GM12801 (cell line): ENCODE measurements around the gene TEDC2.

ENCODE experiments used
- CTCF ChIP-seq: IDR thresholded peaks from one replicate; pipeline ENCODE4 v1.5.1; 2011; ENCODE audit warnings: control low read depth; ENCODE audit not compliant: insufficient read length; ENCODE audit errors: extremely low read depth

Gene TEDC2

DNA sequence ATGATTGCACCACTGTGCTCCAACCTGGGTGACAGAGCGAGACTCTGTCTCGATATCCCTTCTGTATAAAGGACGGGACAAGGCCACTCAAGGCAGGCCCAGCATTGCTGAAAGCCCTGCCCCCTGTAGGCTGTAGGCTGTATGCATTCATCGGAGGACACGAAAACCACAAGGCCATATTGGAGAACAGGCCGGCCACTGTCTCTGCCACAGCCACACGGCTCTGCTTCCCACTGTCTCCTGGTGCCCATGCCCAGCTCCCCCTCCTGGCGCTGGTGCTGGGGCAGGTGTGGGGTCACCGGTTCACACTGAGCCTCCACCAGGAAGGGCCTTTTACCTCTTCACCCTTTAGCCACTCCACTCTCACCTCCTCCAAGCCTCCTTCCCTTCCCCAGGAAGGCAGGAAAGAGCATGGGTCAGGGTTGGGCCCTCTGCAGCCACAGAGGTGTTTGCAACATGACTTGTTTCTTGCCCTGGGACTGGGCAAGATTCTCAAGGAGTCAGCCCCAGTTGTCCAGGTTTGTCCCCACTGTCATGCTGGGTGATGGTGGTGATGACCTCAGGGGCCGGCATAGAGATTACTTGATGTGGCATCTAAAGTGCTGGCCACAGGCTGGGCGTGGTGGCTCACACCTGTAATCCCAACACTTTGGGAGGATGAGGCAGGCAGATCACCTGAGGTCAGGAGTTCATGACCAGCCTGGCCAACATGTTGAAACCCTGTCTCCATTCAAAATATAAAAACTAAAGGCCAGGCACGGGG lies 5.9 kb downstream of the TEDC2 start:
- TF ChIP-seq CTCF: no peak

DNA sequence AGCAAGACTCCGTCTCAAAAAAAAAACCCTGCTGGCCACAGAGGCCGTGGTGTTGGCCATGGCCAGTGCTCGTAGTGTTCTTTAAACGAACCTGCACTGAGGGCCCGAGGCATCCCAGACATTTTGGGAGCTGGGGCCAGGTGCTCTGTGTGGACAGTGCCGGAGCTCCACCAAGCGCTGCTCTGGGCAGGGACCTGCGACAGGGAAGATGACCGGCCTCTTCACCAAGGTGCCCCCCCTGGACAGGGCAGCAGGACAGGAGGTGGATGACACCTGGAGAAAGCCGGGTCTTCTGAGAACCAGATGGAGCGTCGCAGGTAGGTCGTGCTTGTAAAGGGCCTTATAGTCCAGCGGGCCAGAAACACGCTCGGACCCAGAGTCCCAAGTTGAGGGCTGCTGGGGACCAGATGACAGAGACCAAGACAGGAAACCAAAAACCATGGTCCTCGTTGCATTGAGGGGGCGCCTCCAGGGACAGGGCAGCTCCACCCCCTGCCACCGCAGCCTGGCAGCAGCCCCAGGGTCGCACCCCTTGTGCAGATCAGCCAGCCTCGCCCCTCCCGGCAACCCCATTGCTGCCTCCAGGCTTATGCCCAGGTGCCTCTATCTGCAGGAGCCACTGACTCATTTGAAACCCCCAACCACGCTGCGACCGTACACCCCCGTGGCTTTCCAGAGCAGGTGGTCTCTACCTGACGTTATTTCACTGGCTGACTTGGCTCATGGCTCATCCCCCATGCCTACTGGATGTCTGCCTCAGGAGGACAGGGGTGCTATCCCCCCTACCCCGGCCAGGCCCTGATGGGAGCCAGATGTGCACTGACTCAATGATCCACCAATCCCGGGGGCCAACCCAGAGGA lies 7.0 kb downstream of the TEDC2 start:
- no peak for TF ChIP-seq CTCF

- TF ChIP-seq CTCF: no peak
Observed at GRCh38 chr16:2467528-2468232, 7.8 kb downstream of the TEDC2 start.

GRCh38 chr16:2468233-2468724 lies 8.4 kb downstream of the TEDC2 start:
- no peak for TF ChIP-seq CTCF

DNA sequence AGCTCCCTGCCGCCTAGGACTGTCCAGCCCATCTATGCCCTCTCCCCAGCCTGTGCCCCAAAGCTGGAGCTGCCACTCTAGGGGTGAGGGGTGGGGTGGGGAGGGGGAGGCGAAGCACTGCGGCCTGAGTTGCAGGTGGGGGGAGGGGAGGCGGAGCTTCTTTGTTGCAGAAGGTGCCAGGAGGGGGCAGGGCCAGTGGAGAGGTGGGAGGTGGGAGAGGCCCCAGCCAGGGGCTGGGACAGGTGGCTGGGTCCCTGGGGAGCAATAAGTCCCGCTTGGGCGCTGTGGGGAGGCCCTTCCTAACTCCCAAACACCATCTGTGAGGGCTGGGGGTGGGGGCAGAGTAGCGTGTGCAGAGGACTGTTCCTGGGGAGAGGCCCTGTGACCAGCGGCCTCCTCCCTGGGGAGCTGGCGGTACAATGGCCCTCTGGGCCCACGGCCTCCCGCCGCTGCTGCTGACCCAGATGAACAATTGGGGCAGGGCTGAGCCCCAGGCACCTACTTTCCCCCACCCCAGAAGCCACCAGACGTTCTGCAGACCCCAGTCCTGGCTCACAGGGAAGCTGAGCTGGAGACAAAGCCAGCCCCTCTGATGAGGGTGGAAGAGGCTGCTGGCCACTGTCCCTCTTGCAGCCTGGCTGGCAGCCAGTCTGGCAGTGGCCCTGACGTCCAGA lies 9.0 kb downstream of the TEDC2 start:
- TF ChIP-seq CTCF: no peak

GRCh38 chr16:2469399-2470233 lies 9.7 kb downstream of the TEDC2 start:
- no peak for TF ChIP-seq CTCF
